GM19455 (cell line): Measurements from ENCODE around the gene ABHD16A.

Source experiments
- ATAC-seq: cut with Tn5 transposase; IDR thresholded peaks from one replicate; pipeline ENCODE4 v1.9.1; 2021; ENCODE audit not compliant: unreplicated experiment

The ABHD16A gene

GRCh38 chr6:31690231-31691077, 12.7 kb downstream of the ABHD16A start:
- ATAC-seq: no peak

GRCh38 chr6:31689249-31690110, 13.6 kb downstream of the ABHD16A start:
- no peak for ATAC-seq

GRCh38 chr6:31687860-31688693, 15.0 kb downstream of the ABHD16A start:
- ATAC-seq: no peak

- no peak for ATAC-seq
Observed at GRCh38 chr6:31687321-31687720, 15.8 kb downstream of the ABHD16A start.

- no peak for ATAC-seq
Observed at GRCh38 chr6:31686483-31686882, 16.6 kb downstream of the ABHD16A start.

- no peak for ATAC-seq
Observed at GRCh38 chr6:31683591-31683990, 19.5 kb downstream of the ABHD16A start.

GRCh38 chr6:31681135-31681671, 21.9 kb downstream of the ABHD16A start:
- no peak for ATAC-seq

- no peak for ATAC-seq
Observed at GRCh38 chr6:31680226-31681134, 22.6 kb downstream of the ABHD16A start, which contains the start of gene LY6G5C. Gene LY6G5C, minus strand, starts transcription at chr6:31681067. Its CDS starts 694 bp downstream, at chr6:31680373.

- ATAC-seq: no peak
Observed at GRCh38 chr6:31677955-31678354, 25.2 kb downstream of the ABHD16A start.

- no peak for ATAC-seq
Observed at GRCh38 chr6:31676904-31677303, 26.2 kb downstream of the ABHD16A start.

GRCh38 chr6:31676322-31676903, 26.7 kb downstream of the ABHD16A start:
- ATAC-seq: no peak

- no peak for ATAC-seq
Observed at GRCh38 chr6:31669676-31670075, 33.4 kb downstream of the ABHD16A start, which contains the start of gene LY6G5B. Gene LY6G5B, plus strand, starts transcription at chr6:31669976. Its CDS starts 975 bp downstream, at chr6:31670951.

- no peak for ATAC-seq
Observed at GRCh38 chr6:31666337-31666965, 36.7 kb downstream of the ABHD16A start.

- peak; percentile 82 for ATAC-seq
Observed at GRCh38 chr6:31665501-31666336, 37.4 kb downstream of the ABHD16A start, which contains the start of gene CSNK2B. Gene CSNK2B, plus strand, starts transcription at chr6:31666080. Its CDS starts 752 bp downstream, at chr6:31666832.

- ATAC-seq: no peak
Observed at GRCh38 chr6:31664790-31665500, 38.2 kb downstream of the ABHD16A start, which contains the start of gene GPANK1. Gene GPANK1, minus strand, starts transcription at chr6:31664997. Its CDS starts 519 bp downstream, at chr6:31664478.

GRCh38 chr6:31663961-31664789, 38.9 kb downstream of the ABHD16A start:
- ATAC-seq: no peak
